Esophagus mucosa (tissue), 1 donor: ENCODE measurements around the gene WDR93. TPM values are rescaled to one million over a fixed set of nuclear protein-coding genes. Genes with fewer than 3 reads are reported as not detected.

Experiments used
- ATAC-seq: fragments of 200-7000 bp; cut with Tn5 transposase; one replicate; pipeline ENCODE4 v1.9.1; 2020
- total RNA-seq: library from RNA; stranded (reverse); gene quantifications from one replicate; pipeline ENCODE4 v1.2.4, GENCODE V29; 2023
- donor health status: DM: yes; HTN: yes; CAD: no.

WDR93 gene
- total RNA-seq, 1 donor from 2014 or later = not detected

- peak; percentile 3 for ATAC-seq
Observed at GRCh38 chr15:89749951-89750559, 59.4 kb downstream of the WDR93 start.

DNA sequence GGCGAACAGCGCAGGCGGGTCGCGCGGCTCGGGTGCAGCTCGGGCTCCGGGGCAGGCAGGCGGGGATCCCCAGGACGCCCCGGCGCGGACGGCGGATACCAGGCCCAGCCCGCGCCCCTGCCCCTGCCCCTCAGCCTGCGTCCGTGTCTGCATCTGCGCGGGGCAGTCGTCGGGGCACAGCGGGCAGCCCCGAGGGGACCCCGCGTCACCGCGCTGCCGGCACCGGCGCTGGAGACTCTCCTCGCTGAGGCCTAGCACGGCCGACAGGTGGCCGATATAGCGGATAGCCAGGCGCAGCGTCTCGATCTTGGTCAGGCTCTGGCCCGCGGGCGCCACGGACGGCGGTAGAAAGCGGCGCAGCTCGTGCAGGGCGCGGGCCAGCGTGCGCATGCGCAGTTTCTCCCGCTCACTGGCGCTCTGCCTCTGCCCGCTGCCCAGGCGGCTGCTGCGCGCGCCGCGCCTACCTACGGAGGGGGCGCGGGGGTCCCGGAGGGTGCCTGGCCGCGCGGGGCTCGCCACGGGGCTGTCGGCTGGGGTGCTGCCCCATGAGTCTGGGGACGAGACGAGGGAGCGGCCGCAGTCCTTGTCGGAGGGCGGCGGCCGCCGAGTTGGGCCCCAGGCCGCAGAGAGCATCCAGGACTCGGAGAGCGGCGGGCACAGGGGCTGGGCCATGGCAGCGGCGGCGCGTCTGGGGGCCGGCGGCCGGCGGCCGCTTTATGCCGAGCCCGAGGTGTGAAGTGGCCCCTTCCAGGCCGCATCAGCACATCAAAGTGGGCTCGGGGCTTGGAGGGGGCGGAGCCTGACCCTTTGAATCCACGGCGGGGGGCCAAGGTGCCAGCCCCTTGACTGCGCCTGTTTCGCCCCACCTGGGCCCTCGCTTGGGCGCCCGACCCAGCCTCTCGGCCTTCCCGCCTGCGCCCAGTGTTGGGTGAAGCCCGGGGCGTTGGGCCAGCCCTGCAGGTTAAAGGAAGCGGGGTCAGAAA is 60.2 kb downstream of the WDR93 start, which contains the start of gene MESP1:
MESP1 (minus strand) TSS at position 690 of the 983 bp plus-strand sequence; CDS start at position 672, 18 bp downstream.
- ATAC-seq = peak; percentile 89

- peak; percentile 63 for ATAC-seq
Observed at GRCh38 chr15:89751748-89752147, 61.1 kb downstream of the WDR93 start.

DNA sequence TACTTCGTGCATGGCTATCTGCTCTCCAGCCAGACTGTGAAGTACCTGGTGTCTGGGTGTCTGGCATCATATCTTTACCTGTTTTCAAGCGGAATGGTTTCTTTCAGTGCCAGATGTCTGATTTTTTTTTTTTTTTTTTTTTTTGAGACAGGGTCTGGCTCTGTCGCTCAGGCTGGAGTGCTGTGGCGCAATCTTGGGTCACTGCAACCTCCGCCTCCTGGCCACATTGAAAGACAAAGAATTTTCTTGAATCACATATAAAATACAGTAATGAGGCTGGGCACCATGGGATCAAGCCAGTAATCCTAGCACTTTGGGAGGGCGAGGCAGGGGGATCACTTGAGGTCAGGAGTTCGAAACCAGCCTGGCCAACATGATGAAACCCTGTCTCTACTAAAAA is 63.2 kb downstream of the WDR93 start:
- no peak for ATAC-seq

DNA sequence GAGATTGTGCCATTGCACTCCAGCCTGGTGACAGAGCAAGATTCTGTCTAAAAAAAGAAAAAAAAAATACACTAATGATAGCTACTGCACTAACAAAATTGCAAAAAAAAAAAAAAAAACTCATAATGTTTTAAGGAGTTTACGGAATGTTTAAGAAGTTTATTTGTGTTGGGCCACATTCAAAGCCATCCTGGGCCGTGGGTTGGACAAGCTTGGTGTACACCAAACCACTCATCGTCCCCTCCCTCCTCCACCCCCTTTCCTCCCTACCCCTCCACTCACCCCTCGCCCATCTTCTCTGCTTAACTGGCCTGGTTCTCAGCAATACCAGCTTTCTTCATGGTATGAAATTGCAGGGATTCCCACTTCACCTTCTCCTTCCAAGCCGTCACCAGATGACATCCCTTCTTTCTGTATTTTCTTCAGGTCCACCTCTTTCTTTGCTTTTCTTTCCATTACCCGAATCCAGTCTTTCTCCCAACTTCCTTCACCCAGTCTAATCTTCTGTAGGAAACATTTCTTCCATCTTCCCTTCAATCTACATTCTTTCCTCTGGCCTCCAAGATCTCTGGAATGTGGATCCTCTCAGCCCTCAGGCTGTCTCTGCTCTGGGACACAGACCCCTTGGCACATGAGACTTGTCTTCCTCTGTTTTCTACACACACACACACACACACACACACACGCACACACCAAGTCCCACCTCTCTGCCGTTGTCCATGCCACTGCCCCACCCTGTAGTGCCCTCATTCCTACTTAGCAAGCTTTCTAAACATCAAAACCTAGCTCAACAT is 63.9 kb downstream of the WDR93 start:
- ATAC-seq = no peak

DNA sequence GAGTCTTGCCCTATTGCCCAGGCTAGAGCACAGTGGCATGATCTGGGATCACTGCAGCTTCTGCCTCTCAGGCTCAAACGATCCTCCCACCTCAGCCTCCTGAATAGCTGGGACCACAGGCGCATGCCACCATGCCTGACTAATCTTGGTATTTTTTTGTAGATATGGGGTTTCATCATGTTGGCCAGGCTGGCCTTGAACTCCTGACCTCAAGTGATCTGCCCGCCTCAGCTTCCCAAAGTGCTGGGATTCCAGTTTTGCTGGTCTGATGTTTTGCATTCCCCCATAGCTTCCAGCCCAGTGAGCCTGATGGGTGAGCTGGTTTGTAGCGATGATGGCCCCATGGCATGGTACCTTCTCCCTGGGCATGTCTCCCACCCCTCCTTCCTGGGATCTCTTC is 65.1 kb downstream of the WDR93 start:
- no peak for ATAC-seq

- ATAC-seq = no peak
Observed at GRCh38 chr15:89756897-89757296, 66.3 kb downstream of the WDR93 start.

- ATAC-seq = no peak
Observed at GRCh38 chr15:89758283-89758682, 67.7 kb downstream of the WDR93 start.

- no peak for ATAC-seq
Observed at GRCh38 chr15:89758981-89759380, 68.4 kb downstream of the WDR93 start.

DNA sequence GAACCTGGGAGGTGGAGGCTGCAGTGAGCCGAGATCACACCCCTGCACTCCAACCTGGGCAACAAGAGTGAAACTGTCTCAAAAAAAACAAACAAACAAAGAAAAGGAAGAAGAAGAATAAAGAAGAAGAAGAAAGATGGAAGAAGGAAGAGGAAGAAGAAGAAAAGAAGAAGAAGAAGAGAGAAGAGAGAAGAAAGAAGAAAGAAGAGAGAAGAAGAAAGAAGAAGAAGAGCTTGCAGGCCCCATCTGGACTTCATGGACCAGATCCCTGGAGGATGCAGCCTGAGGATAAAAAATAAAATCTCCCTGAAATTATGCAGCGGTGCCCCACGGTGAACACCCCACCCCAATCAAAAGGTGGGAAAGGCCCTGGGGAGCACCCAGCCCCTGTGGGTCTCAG is 69.2 kb downstream of the WDR93 start:
- no peak for ATAC-seq

DNA sequence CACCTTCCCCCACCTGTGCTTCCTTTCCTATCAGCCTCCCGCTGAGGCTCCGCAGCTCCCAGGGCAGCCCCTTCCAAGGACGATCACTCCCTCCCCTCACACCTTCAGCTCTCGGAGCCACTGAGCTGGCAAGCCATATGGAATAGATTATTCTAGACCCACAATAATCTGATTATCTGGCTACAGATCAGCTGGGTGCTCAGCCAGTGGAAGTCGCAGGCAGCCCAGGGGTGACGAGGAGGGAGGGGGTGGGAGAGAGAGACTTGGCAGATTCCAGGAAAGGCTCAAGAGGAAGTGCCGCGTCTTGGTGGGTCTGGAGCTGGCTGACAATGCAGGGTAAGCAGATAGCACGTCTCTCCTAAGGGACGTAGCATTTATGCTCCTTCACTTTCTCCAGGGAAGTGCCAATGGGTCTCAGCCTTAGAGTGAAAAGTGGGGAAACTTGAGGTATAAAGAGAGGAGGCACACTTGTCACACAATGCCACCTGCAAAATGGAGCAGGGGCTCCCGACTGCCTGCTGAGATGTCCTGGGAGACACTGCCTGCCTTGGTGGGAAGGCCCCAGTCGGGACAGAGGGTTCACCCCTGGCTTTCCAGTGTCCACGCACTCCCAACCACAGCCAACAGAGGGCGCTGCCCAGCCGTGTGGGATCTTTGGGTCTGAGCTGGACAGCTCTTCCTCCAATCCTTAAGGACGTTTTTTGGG is 69.8 kb downstream of the WDR93 start:
- ATAC-seq = peak; percentile 88

DNA sequence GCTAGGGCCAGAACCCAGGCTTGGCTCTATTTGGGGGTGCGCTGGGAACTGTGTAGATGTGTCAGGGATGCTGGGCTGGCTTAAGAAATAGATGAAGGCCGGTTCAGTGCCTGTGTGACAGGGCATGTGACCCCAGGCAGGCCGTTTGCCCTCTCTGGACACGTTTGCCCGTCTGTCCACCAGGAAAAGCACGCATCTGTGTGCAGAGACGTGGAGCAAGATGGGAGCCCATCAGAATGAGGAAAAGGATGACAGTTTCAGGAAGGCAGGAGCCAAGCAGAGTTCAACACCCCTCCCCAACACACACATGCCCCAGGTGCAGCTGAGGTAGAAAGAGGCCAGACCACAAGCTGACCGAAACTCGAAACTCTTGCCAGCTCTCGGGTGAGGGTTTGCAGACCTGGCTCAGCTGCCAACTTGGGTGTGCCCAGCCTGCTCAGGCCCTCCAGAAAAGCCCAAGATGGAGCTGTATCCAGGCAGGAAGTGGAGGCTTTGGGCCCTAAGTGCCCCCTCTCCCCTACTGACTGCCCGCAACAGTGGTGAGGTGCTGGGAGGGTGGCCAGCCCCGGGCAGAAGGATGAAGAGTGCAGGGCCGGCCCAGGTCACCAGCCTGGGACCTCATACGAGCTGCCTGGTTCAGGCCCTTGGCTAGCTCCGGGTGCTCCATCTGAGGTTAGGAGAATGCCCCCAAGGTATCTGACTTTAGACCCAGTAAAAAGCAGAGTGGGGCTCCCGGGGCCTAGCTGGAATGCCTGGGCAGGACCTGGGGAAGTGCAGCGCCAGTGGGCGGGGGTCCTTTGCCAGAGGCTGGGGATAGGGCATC is 70.6 kb downstream of the WDR93 start:
- ATAC-seq = peak; percentile 28

- ATAC-seq = no peak
Observed at GRCh38 chr15:89761929-89762328, 71.3 kb downstream of the WDR93 start.

DNA sequence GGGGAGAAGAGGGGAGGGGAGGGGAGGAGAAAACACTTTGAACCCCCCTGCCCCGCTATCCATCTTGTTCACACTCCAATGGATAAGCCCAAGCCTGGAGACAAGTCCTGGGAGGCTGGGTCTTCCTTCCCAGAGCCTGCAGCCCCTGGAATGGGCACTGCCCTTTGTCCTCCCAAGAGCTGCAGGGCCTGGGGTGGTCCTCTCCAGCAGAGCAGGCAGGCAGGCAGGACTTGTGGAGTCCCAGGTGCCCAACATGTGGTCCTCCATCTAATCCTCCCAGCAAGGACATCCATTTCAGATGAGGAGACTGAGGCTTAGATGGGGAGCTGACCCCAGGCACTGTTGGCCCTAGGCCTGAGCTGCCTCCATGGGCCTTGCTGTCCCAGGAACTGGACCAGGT is 75.1 kb downstream of the WDR93 start:
- no peak for ATAC-seq

DNA sequence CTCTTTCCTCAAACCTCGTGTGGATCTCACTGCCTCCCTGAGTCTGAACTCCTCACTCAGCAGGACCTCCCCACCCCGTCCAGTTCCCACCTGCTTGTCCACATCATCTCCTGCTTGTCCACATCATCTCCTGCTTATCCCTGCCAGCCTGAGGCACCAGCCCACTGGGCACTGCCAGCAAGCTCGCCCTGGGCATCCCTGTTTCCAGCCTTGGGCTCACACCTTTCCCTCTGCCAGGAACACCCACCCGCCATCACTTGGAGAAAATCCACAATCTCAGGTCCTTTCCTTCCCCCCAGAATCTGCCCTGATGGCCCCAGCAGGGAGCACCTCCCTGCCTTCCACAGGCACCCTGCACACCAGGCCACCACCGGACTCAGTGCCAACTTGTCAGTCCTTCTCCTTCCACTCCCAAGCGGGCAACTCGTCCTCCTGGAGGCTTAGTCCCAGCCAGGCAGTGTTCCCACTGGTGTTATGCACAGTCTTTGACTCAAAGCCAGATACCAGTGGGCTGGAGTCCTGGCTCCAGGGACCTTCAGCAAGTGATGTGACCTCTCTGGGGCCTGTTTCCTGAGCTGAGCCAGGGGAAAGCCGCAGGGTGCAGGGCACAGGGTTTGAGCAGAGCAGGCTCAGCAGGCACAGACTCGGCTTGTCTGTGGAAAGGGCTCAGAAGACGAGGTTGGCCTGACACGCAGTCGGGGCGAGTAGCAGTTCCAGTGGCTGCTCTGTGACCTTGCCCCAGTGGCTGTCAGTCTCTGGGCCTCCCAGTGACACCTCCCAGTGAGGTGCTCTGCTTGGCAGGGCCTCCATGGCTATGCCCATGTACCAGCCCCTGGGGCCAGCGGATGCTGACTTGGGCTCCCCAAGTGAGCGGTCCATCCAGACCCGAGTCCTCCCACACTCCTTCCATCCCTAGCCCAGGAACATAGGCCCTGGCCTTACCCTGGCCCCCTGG is 76.0 kb downstream of the WDR93 start:
- ATAC-seq = peak; percentile 17

- ATAC-seq = no peak
Observed at GRCh38 chr15:89767411-89767915, 76.9 kb downstream of the WDR93 start.

GRCh38 chr15:89768071-89768500 is 77.5 kb downstream of the WDR93 start:
- no peak for ATAC-seq

- no peak for ATAC-seq
Observed at GRCh38 chr15:89769366-89769765, 78.8 kb downstream of the WDR93 start.

DNA sequence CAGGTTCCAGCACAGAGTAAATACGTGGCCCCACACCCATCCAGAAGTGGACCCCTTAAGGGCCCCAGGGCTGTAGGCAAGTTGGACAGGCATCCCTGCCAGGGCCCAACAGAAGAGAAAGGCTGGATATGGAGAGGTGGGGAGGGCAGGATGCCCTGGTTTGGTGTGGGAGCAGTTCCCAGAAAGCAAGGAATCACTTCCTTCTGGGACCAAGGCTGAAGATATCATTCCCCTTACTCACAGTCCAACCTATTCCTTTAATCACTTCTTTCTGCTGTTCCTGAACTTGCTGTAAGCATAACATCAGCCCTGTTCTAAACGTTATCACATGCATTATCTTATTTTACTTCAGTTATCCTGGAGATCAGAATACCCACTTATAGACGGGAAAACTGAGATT is 79.4 kb downstream of the WDR93 start:
- ATAC-seq = no peak
